Measurements from ENCODE around the gene WFDC8.

GRCh38 chr20:45503403-45503802 lies 75.7 kb downstream of the WFDC8 start:
- TF ChIP-seq POLR2AphosphoS5 (IDR thresholded peaks at IDR 0.05) (no peak), EZH2 (IDR thresholded peaks at IDR 0.05; ENCODE audit: borderline replicate concordance, insufficient read depth, low read length, poor library complexity, severe bottlenecking) (no peak), TAF1 (IDR thresholded peaks at IDR 0.05; ENCODE audit: low read depth) (no peak), SMC3 (conservative IDR thresholded peaks at IDR 0.05; ENCODE audit: poor library complexity) (no peak), MXI1 (conservative IDR thresholded peaks at IDR 0.05; ENCODE audit: poor library complexity, severe bottlenecking) (no peak)
- TF ChIP-seq, protein P1, sequence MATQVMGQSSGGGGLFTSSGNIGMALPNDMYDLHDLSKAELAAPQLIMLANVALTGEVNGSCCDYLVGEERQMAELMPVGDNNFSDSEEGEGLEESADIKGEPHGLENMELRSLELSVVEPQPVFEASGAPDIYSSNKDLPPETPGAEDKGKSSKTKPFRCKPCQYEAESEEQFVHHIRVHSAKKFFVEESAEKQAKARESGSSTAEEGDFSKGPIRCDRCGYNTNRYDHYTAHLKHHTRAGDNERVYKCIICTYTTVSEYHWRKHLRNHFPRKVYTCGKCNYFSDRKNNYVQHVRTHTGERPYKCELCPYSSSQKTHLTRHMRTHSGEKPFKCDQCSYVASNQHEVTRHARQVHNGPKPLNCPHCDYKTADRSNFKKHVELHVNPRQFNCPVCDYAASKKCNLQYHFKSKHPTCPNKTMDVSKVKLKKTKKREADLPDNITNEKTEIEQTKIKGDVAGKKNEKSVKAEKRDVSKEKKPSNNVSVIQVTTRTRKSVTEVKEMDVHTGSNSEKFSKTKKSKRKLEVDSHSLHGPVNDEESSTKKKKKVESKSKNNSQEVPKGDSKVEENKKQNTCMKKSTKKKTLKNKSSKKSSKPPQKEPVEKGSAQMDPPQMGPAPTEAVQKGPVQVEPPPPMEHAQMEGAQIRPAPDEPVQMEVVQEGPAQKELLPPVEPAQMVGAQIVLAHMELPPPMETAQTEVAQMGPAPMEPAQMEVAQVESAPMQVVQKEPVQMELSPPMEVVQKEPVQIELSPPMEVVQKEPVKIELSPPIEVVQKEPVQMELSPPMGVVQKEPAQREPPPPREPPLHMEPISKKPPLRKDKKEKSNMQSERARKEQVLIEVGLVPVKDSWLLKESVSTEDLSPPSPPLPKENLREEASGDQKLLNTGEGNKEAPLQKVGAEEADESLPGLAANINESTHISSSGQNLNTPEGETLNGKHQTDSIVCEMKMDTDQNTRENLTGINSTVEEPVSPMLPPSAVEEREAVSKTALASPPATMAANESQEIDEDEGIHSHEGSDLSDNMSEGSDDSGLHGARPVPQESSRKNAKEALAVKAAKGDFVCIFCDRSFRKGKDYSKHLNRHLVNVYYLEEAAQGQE (IDR thresholded peaks at IDR 0.05; ENCODE audit: borderline replicate concordance), result no peak
- TF ChIP-seq, protein P2, sequence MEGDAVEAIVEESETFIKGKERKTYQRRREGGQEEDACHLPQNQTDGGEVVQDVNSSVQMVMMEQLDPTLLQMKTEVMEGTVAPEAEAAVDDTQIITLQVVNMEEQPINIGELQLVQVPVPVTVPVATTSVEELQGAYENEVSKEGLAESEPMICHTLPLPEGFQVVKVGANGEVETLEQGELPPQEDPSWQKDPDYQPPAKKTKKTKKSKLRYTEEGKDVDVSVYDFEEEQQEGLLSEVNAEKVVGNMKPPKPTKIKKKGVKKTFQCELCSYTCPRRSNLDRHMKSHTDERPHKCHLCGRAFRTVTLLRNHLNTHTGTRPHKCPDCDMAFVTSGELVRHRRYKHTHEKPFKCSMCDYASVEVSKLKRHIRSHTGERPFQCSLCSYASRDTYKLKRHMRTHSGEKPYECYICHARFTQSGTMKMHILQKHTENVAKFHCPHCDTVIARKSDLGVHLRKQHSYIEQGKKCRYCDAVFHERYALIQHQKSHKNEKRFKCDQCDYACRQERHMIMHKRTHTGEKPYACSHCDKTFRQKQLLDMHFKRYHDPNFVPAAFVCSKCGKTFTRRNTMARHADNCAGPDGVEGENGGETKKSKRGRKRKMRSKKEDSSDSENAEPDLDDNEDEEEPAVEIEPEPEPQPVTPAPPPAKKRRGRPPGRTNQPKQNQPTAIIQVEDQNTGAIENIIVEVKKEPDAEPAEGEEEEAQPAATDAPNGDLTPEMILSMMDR (IDR thresholded peaks at IDR 0.05; ENCODE audit: poor library complexity, severe bottlenecking), result no peak

Measured in neural cell (in vitro differentiated cells).